ENCODE results near the gene CAPRIN1.

CAPRIN1 gene

GRCh38 chr11:34105079-34105956 lies 53.8 kb downstream of the CAPRIN1 start, which contains the start of gene NAT10:
TSS of gene NAT10 (plus strand) at chr11:34105629. CDS start at chr11:34108226, 2,597 bp downstream.
- peak; percentile 98 for DNase-seq (ENCODE audit: low read depth, low spot score)
- peak within 1 kb of the TSS; percentile 92 for H3K4me3 ChIP-seq (ENCODE audit: low read depth, low read length)
- in situ Hi-C loops (cut with HindIII; ENCODE audit: low sequenced_read_pairs): no loop called here
- peak; percentile 3 for TF ChIP-seq CTCF (IDR thresholded peaks at IDR 0.05; ENCODE audit: low read depth, low read length)

- DNase-seq (ENCODE audit: low read depth, low spot score): peak; percentile 10
- no peak for TF ChIP-seq CTCF (IDR thresholded peaks at IDR 0.05; ENCODE audit: low read depth, low read length)
- H3K4me3 ChIP-seq (ENCODE audit: low read depth, low read length): peak overlapping the region; percentile 92
- in situ Hi-C loops (cut with HindIII; ENCODE audit: low sequenced_read_pairs): no loop called here
Observed at GRCh38 chr11:34105957-34106504, 54.5 kb downstream of the CAPRIN1 start.

- H3K4me3 ChIP-seq (ENCODE audit: low read depth, low read length): no peak overlapping the region
- no peak for DNase-seq (ENCODE audit: low read depth, low spot score)
- in situ Hi-C loops (cut with HindIII; ENCODE audit: low sequenced_read_pairs): no loop called here
- no peak for TF ChIP-seq CTCF (IDR thresholded peaks at IDR 0.05; ENCODE audit: low read depth, low read length)
Observed at GRCh38 chr11:34111722-34112270, 60.3 kb downstream of the CAPRIN1 start.

GRCh38 chr11:34114014-34114413 lies 62.5 kb downstream of the CAPRIN1 start:
- in situ Hi-C loops (cut with HindIII; ENCODE audit: low sequenced_read_pairs): no loop called here
- no peak for TF ChIP-seq CTCF (IDR thresholded peaks at IDR 0.05; ENCODE audit: low read depth, low read length)
- no peak overlapping the region for H3K4me3 ChIP-seq (ENCODE audit: low read depth, low read length)
- DNase-seq (ENCODE audit: low read depth, low spot score): no peak

- no peak overlapping the region for H3K4me3 ChIP-seq (ENCODE audit: low read depth, low read length)
- no peak for DNase-seq (ENCODE audit: low read depth, low spot score)
- no peak for TF ChIP-seq CTCF (IDR thresholded peaks at IDR 0.05; ENCODE audit: low read depth, low read length)
- in situ Hi-C loops (cut with HindIII; ENCODE audit: low sequenced_read_pairs): no loop called here
Observed at GRCh38 chr11:34114471-34114870, 62.9 kb downstream of the CAPRIN1 start.

- in situ Hi-C loops (cut with HindIII; ENCODE audit: low sequenced_read_pairs): no loop called here
- no peak overlapping the region for H3K4me3 ChIP-seq (ENCODE audit: low read depth, low read length)
- no peak for DNase-seq (ENCODE audit: low read depth, low spot score)
- no peak for TF ChIP-seq CTCF (IDR thresholded peaks at IDR 0.05; ENCODE audit: low read depth, low read length)
Observed at GRCh38 chr11:34120651-34121050, 69.1 kb downstream of the CAPRIN1 start.

Measured in astrocyte of the spinal cord (primary cell).